Left ventricle myocardium inferior (tissue), 1 donor: ENCODE results near the gene GNE. TPM values are rescaled to one million over a fixed set of nuclear protein-coding genes. Genes with fewer than 3 reads are reported as not detected.

Experiments
- DNase-seq: peaks from one replicate; pipeline ENCODE4 v3.0.0-alpha.2; 2020
- H3K27ac ChIP-seq: fragments of 200-600 bp; replicated peaks from 2 replicates; pipeline ENCODE4 v1.8.0; 2021
- H3K27me3 ChIP-seq: fragments of 200-600 bp; 2 replicates; pipeline ENCODE4 v1.8.0; 2021; ENCODE audit warnings: low read depth
- H3K36me3 ChIP-seq: fragments of 200-600 bp; 2 replicates; pipeline ENCODE4 v1.8.0; 2021
- H3K4me1 ChIP-seq: fragments of 200-600 bp; 2 replicates; pipeline ENCODE4 v1.8.0; 2021
- H3K4me3 ChIP-seq: fragments of 200-600 bp; 2 replicates; pipeline ENCODE4 v1.8.0; 2021; ENCODE audit warnings: mild to moderate bottlenecking, moderate library complexity
- H3K9me3 ChIP-seq: fragments of 200-600 bp; replicated peaks from 2 replicates; pipeline ENCODE4 v1.8.0; 2021
- CTCF ChIP-seq: fragments of 200-600 bp; IDR thresholded peaks from 2 replicates; pipeline ENCODE4 v1.8.0; 2021; ENCODE audit warnings: antibody characterized with exemption, mild to moderate bottlenecking, borderline replicate concordance
- intact Hi-C: fragments of 100-400 bp; cut with micrococcal nuclease; formaldehyde crosslinking; loops from one replicate; pipeline ENCODE4 v1.11.0; 2022
- total RNA-seq: library from RNA; stranded (reverse); fragmentation: NEBNext Ultra II Directional; extraction: Animal tissue kit (Norgen Biotek cat#: 25700); gene quantifications from one replicate; pipeline ENCODE4 v1.2.1, GENCODE V29; 2021
- donor health status: DM: no; HTN: yes; CAD: no; lungs with severe emphysema.

Gene GNE
- total RNA-seq, 1 donor from 2014 or later = 11.7 TPM

- peaks cover 29% of the 10 kb centered on the region for H3K36me3 ChIP-seq
- H3K27ac ChIP-seq = no peak overlapping the region
- intact Hi-C loops = no loop called here
- no peak for DNase-seq
- TF ChIP-seq CTCF = no peak
- H3K27me3 ChIP-seq = no peaks in the 10 kb centered on the region
- H3K4me1 ChIP-seq = peaks cover 50% of the 10 kb centered on the region
- H3K4me3 ChIP-seq = no peak overlapping the region
- no peaks in the 10 kb centered on the region for H3K9me3 ChIP-seq
Measured at GRCh38 chr9:36194326-36195000, 63.8 kb downstream of the GNE start.

- no peaks in the 10 kb centered on the region for H3K9me3 ChIP-seq
- peak overlapping the region; percentile 80 for H3K4me3 ChIP-seq
- intact Hi-C loops = no loop called here
- peaks cover 50% of the 10 kb centered on the region for H3K4me1 ChIP-seq
- no peak for TF ChIP-seq CTCF
- no peak overlapping the region for H3K27ac ChIP-seq
- H3K36me3 ChIP-seq = peaks cover 15% of the 10 kb centered on the region
- no peaks in the 10 kb centered on the region for H3K27me3 ChIP-seq
- no peak for DNase-seq
Measured at GRCh38 chr9:36193023-36193422, 65.2 kb downstream of the GNE start.

GRCh38 chr9:36192196-36192595 lies 66.1 kb downstream of the GNE start:
- Histone ChIP-seq H3K4me3 (peak overlapping the region; percentile 80), H3K9me3 (no peaks in the 10 kb centered on the region), H3K4me1 (peaks cover 50% of the 10 kb centered on the region), H3K27ac (no peak overlapping the region), H3K36me3 (peaks cover 7% of the 10 kb centered on the region), H3K27me3 (no peaks in the 10 kb centered on the region)
- intact Hi-C loops = no loop called here
- DNase-seq = no peak
- TF ChIP-seq CTCF = no peak

GRCh38 chr9:36191686-36192085 lies 66.6 kb downstream of the GNE start:
- no peak for DNase-seq
- Histone ChIP-seq H3K9me3 (no peaks in the 10 kb centered on the region), H3K4me1 (peaks cover 50% of the 10 kb centered on the region), H3K27me3 (no peaks in the 10 kb centered on the region), H3K4me3 (peak overlapping the region; percentile 80), H3K36me3 (peaks cover 7% of the 10 kb centered on the region), H3K27ac (peak overlapping the region; percentile 89)
- TF ChIP-seq CTCF = no peak
- intact Hi-C loops = no loop called here

- DNase-seq = peak; percentile 41
- H3K27me3 ChIP-seq = no peaks in the 10 kb centered on the region
- H3K4me3 ChIP-seq = peak overlapping the region; percentile 80
- peak overlapping the region; percentile 89 for H3K27ac ChIP-seq
- H3K4me1 ChIP-seq = peaks cover 50% of the 10 kb centered on the region
- intact Hi-C loops = no loop called here
- TF ChIP-seq CTCF = no peak
- H3K36me3 ChIP-seq = peaks cover 7% of the 10 kb centered on the region
- no peaks in the 10 kb centered on the region for H3K9me3 ChIP-seq
Measured at GRCh38 chr9:36191290-36191645, 67.0 kb downstream of the GNE start.
